Skin epidermis (tissue), 12 donors: Measurements from ENCODE around the gene CAPN10.
"Not testable (repeated sequence)": the region's sequence is repeated elsewhere in the genome, so short reads cannot be mapped to it uniquely, and the experiment has no call there.

Source experiments
- H3K27ac ChIP-seq, 21 experiments: fragments of 200-600 bp; sonication (generic) in 11 of 21; one replicate each; pipeline ENCODE4 v1.5.0; 2020; ENCODE audit warnings: mild to moderate bottlenecking in 3 of 21, inconsistent platforms in 2 of 21, moderate library complexity in 2 of 21
- H3K4me3 ChIP-seq, 7 experiments: fragments of 200-600 bp; sonication (generic) in 2 of 7; one replicate each; pipeline ENCODE4 v1.5.0; 2020; ENCODE audit warnings: inconsistent platforms in 2 of 7, mild to moderate bottlenecking in 2 of 7, moderate library complexity in 1 of 7

The CAPN10 gene, protein sequence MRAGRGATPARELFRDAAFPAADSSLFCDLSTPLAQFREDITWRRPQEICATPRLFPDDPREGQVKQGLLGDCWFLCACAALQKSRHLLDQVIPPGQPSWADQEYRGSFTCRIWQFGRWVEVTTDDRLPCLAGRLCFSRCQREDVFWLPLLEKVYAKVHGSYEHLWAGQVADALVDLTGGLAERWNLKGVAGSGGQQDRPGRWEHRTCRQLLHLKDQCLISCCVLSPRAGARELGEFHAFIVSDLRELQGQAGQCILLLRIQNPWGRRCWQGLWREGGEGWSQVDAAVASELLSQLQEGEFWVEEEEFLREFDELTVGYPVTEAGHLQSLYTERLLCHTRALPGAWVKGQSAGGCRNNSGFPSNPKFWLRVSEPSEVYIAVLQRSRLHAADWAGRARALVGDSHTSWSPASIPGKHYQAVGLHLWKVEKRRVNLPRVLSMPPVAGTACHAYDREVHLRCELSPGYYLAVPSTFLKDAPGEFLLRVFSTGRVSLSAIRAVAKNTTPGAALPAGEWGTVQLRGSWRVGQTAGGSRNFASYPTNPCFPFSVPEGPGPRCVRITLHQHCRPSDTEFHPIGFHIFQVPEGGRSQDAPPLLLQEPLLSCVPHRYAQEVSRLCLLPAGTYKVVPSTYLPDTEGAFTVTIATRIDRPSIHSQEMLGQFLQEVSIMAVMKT

DNA sequence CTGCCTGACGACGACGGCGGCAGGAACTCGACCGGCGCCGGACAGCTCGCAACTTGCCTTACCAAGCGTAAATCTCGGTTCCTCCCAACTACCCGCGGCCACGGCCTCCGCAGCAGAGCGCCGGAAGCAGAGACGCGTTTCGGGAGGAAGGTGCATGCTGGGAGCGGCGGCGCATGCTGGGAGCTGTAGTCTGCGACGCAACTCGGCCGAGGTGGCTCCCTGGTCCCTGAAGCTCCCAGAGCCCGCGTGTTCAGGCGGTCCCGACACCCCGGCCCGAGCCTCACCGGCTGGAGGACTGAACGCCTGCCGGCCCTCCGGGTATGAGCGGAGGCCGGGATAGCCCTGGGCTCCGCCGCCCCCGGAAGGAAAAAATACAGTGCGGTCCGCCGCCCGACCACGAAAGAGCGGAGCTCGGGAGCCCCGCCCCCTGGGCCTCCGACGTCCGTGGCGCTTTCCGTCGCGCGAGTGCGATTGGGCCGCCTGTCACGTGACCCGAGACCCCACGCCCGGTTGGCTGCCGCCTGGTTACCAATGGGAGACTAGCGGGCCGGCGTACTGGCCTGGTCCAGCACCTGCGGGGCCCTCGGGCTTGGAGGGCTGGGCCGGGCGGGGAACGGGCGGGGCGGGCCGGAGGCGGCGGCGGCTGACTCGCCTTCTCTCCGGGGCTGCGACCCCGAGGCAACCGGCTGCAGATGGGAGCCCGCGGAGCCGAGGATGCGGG lies at the start of gene CAPN10:
Gene CAPN10, plus strand, starts transcription at position 537 of the 721 bp plus-strand sequence. Its CDS starts 178 bp downstream, at position 715.
- peak within 1 kb of the TSS; percentile 73 to 99 (median 93) for H3K27ac ChIP-seq
- peak within 1 kb of the TSS; percentile 73 to 99 (median 86) for H3K4me3 ChIP-seq

DNA sequence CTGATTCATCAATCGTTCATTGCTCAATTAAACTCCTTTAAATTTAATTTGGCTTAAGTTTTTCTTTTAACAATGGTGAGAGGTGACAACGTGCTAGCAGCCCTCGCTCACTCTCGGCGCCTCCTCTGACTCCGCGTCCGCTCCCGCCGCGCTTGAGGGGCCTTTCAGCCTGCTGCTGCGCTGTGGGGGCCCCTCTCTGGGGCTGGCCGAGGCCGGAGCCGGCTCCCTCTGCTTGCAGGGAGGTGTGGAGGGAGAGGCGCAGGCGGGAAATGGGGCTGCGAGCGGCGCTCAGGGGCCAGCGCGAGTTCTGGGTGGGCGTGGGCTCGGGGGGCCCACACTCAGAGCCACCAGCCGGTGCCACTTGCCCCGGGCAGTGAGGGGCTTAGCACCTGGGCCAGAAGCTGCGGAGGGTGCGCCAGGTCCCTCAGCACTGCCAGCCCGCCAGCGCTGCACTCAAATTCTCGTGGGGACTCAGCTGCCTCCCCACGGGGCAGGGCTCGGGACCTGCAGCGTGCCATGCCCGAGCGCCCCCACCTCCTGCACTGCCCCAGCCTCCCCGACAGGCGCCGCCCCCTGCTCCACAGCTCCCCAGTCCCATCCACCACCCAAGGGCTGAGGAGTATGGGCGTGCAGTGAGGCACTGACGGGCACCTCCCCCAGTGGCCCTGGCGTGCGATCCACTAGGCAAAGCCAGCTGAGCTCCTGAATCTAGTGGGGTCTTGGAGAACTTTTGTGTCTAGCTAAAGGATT lies 48.3 kb upstream of the CAPN10 start:
- Histone ChIP-seq H3K27ac (no peak overlapping the region), H3K4me3 (no peak overlapping the region)

DNA sequence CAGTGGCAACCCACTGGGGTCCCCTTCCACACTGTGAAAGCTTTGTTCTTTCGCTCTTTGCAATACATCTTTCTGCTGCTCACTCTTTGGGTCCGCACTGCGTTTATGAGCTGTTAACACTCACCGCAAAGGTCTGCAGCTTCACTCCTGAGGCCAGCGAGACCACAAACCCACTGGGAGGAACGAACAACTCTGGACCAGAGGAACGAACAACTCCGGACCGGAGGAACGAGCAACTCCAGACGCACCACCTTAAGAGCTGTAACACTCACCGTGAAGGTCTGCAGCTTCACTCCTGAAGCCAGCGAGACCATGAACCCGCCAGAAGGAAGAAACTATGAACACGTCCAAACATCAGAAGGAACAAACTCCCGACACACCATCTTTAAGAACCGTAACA lies 47.4 kb upstream of the CAPN10 start:
- not testable (repeated sequence) for H3K4me3 ChIP-seq, H3K27ac ChIP-seq

DNA sequence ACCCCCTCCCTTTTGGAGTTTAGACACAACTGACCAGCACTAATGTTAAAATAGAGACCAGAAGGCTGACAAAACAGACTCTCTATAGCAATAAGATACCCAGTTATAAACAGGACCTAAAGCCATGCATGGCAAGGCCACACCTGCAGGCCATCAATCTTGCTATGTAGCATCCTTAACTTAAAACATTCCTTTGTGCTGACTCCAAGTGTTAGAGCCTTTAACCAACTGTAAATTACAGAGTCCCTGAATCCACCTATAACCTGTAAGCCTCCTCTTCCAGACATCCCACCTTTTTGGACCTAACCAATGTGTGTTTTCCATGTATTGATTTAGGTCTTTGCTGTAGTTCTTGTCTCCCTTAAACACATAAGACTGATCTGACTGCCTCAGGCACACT lies 46.6 kb upstream of the CAPN10 start:
- no peak overlapping the region for H3K27ac ChIP-seq
- no peak overlapping the region for H3K4me3 ChIP-seq

DNA sequence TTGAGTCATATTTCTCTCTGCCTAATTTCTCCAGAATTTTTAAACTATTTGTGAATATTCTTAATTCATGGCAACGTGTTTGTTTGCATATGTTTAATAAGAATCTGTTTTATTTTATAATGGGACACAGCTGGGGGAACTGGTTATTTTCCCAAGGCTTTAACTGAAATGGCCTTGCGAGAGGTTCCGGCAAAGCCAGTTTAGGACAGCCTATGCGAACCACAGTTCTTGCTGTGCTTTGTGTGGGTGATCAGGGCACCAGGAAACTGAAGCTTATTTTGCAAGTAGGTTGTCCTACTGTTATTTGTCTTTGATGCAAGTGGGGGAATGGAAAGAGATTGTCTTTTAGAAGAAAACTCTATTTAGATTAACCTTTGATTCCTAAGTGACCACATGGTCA lies 35.2 kb upstream of the CAPN10 start:
- Histone ChIP-seq H3K27ac (no peak overlapping the region), H3K4me3 (no peak overlapping the region)

DNA sequence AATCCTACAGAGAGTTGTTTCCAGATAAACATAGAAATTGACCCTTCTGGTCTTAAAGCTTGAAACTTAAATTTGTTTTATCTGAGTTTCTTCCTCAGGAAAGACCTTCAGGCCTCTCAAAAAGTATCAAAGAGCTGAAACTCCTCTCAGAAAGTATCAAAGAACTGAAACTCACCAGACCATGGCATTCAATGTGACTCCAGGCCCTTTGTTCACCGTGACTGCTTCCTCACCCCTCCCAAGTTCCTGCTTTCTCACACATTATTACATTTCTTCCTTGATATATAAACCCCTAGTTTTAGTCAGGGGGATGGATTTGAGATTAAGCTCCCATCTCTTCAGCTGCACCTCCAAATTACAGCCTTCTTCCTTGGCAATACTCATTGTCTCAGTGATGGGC lies 34.7 kb upstream of the CAPN10 start:
- Histone ChIP-seq H3K27ac (no peak overlapping the region), H3K4me3 (no peak overlapping the region)

DNA sequence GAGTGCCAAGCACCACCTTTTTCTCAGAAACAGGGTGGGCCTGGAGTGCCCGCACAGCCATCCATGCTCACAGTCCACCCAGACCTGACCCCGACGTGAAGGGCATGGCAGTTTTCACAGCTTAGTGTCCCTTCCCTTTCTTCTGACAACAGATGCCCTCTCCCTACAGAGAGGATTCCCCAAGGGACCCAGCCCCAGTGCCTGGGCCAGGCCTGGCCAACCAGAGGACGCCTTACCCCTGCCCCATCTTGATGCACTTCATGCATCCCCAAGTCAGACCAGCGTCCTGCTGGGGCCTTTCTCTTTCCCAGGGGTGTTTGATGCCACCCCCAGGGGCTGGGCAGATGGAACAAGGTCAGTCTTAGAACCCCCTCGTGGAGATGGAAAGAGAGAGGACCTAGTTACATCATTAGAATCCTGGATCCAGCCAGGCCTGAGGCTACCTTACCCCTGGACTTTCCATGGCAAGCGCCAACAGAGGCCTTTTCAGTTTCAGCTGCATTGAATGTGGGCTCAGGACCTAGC lies 32.5 kb upstream of the CAPN10 start:
- peak overlapping the region in 1 of 21 experiments; percentile 10 for H3K27ac ChIP-seq
- no peak overlapping the region for H3K4me3 ChIP-seq

DNA sequence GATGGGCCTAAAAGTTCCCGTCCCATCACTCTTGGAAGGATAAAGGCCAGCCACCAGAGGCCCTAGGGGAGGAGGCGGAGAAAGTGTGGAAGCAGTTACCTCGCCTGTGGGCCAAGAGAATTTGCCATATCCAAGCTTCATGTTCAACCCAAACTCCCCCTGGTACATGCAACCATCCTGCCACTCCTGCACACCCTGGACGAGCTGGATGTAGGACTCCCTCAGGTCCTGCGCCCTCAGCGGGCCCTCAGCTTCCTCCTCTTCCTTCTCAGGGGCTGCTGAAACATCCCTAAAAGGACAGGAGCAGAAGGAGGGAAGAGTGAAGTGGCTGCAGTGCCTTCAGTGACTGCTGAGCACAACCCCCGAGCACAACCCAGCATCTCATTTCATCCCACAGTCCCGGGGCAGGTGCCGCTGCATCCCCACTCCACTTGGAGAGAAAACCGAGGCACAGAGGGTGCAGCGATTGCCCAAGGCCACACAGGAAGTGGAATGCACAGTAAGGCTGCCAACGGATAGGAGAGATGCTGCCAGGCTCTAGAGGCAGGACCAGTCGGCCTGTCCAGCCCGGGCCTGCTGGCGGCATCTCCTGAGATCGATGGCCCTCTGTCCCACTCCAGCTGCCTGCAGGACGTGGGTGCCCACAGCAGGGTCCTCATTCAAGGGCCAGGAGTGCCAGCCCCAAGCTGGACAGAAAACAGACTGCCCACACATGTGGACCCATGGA lies 31.6 kb upstream of the CAPN10 start:
- Histone ChIP-seq H3K4me3 (no peak overlapping the region), H3K27ac (no peak overlapping the region)

DNA sequence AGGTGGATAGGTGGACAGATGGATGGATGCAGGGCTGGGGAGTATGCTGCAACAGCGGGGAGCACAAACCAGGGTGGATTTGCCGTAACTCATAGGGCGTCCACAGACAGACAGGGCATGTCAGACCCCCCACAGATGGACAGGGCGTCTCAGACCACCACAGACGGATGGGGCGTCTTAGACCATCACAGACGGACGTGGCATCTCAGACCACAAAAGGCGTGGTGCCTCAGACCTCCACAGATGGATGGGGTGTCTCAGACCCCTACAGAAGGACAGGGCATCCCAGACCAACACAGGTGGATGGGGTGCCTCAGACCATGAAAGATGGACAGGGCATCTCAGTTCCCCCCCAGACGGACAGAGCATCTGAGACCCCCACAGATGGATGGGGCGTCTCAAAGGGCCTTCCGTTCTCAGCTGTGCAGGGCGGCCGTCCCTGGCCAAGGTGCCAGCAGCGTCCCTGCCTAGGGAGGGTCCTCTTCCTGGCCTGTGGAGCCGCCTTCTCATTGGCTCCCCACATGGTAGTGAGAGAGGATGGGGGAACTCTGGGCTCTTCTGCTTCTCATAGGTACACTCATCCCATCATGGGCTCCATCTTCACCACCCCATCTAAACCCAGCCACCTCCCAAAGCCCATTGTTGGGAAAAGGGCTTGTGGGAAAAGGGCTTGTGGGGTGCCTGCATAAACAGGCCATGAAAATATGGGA lies 30.8 kb upstream of the CAPN10 start:
- no peak overlapping the region for H3K27ac ChIP-seq
- no peak overlapping the region for H3K4me3 ChIP-seq

DNA sequence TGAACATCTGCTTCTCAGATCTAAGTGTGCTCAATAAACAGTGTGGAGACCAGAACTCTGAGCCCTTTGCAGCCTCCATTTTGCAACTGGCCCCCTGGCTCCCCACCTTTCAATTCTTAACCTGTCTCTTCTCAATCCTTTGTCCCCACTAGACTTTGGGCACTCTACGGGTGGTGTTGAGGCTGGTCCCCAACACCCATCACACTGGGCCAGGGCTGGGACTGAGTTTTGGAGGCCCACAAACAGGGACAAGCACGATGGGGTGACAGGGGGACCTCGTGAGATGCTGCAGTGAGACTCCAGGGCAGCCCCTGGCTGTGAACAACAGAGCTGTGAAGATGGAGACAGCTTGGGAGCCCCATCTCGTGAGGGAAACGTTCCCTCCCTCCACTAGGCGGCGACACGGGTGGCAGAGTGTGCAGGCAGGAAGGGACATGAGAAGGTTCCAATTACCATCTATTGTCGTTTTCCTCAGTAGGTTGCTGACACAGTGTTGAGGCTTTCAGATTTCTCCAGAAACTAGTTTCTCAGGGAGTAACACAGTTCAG lies 29.9 kb upstream of the CAPN10 start:
- no peak overlapping the region for H3K27ac ChIP-seq
- H3K4me3 ChIP-seq = peak overlapping the region in 4 of 7 experiments; percentile 34 to 61 (median 52)

DNA sequence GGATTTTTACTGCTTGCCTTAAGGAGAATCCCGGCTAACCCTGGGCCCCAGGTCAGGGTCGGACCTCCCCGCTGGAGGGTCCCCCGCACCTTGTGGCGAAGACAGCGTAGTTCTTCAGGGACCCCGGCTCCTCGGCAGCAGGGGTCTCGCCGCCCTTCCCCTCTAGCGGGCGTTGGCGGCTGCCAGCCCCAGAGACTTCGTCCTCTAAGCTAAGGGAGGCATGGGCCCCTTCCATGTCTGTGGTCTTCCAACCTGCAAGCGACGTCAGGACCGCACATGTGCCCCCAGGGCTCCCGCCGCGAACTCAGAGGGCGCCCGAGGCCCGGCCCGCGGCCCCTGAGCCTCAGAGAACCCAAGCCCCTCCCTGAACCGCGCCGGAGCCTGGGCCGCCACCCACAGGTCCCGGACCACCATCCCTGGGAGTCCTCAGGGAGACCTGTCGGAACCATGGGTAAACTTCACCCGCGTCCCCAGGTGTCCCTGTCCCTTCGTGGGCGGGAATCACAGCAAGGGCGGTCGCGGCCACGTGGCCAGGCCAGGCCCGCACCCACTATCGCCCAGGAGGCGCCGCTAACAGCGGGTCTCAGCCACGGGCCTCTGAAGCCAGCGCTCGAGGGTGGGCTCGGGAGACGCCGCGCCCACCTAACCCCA lies 29.3 kb upstream of the CAPN10 start:
- Histone ChIP-seq H3K4me3 (peak overlapping the region; percentile 34 to 61 (median 48)), H3K27ac (peak overlapping the region in 6 of 21 experiments; percentile 2 to 70 (median 48))

DNA sequence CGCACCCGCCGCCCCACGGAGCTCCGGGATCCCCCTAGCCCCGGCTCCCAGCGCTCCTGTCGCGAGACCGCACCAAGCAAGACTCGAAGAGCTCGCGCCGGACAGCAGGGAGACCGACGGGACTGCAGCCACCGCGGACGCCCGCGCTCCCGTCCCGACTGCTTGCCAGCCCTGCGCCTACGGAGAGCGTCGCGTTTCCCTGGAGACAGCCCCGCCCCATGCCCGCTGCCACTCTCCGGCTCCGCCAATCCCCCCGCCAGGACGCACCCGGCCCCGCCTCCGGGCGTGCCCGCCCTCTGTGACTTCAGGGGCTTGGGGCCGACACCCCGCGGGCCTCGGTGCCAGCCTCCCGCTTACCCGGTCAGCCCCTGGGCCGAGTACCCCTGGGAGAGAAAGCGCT lies 28.7 kb upstream of the CAPN10 start, which contains the start of gene ANKMY1:
Gene ANKMY1, minus strand, starts transcription at position 181 of the 400 bp plus-strand sequence. CDS start 653 bp downstream, outside the sequence.
- peak within 1 kb of the TSS in 6 of 21 experiments; percentile 2 to 70 (median 48) for H3K27ac ChIP-seq
- peak within 1 kb of the TSS; percentile 34 to 61 (median 48) for H3K4me3 ChIP-seq

DNA sequence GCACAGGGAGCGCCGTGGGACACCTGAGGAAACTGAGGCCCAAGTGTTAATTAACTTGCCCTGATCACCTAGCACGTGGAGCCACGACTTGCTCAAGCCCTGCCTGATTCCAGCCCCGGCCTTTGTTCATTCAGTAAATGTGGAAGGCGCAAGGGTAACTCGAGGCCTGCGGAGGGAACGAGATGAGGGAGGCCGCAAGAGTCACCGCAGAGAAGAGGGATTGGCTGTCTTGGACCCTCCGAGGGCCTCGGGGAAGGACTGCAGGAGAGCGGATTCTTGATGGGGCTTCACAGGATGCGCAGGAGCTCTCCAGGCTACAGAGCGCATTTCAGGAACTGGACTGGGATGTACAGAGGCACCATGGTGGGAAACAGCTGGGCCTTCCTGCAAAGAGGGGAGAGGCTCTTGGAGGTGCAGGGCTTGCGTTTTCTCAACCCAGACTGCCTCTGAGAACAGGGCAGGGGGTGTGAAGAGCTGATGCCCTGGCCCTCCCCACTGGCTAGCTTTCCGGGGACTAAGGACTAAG lies 28.2 kb upstream of the CAPN10 start:
- Histone ChIP-seq H3K27ac (no peak overlapping the region), H3K4me3 (peak overlapping the region in 5 of 7 experiments; percentile 34 to 61 (median 49))

DNA sequence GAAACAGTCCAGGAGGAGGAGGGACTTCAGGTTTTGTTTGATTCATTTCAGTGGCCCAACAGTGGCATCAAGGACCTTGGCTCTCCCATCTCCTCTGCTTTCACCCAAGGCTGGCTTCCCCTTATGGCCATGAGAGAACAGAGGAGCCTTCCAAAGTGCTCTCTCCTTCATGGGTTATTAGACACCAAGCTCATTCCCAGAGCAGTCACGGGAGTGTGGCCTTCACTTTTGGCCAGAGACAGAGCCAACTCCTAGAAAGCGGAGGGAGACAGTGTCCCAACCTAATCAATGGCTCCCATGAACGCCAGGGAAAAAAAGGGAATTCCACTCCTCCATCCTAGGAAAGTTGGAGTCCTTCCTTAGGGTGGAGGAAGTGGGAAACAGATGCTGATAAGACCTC lies 27.2 kb upstream of the CAPN10 start:
- H3K27ac ChIP-seq = no peak overlapping the region

DNA sequence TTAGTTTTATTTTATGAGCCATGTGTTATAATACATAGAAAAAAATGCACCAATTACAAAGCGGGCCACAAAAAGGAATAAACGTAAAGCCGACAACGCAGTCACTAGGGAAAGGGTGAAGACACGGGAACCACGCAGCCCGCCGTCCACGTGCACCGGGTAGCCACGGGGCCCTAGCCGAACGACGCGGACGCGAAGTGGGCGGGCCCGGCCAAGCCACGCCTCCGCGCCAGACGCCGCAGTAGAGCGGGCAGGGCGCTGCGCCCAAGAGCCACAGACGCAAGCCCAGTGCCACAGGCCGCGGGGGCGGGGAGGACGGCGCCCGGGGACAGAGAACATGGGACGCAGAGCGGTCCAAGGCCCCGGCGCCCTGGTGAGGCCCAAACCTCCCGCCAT lies 26.5 kb upstream of the CAPN10 start, which contains the start of gene DUSP28:
Gene DUSP28, plus strand, starts transcription at position 274 of the 396 bp plus-strand sequence. CDS start 328 bp downstream, outside the sequence.
- H3K4me3 ChIP-seq = peak within 1 kb of the TSS; percentile 58 to 92 (median 85)
- peak within 1 kb of the TSS; percentile 93 to 100 (median 99) for H3K27ac ChIP-seq

More for the DNA sequence above, 27.2 kb upstream of the CAPN10 start:
- H3K4me3 ChIP-seq = no peak overlapping the region

DNA sequence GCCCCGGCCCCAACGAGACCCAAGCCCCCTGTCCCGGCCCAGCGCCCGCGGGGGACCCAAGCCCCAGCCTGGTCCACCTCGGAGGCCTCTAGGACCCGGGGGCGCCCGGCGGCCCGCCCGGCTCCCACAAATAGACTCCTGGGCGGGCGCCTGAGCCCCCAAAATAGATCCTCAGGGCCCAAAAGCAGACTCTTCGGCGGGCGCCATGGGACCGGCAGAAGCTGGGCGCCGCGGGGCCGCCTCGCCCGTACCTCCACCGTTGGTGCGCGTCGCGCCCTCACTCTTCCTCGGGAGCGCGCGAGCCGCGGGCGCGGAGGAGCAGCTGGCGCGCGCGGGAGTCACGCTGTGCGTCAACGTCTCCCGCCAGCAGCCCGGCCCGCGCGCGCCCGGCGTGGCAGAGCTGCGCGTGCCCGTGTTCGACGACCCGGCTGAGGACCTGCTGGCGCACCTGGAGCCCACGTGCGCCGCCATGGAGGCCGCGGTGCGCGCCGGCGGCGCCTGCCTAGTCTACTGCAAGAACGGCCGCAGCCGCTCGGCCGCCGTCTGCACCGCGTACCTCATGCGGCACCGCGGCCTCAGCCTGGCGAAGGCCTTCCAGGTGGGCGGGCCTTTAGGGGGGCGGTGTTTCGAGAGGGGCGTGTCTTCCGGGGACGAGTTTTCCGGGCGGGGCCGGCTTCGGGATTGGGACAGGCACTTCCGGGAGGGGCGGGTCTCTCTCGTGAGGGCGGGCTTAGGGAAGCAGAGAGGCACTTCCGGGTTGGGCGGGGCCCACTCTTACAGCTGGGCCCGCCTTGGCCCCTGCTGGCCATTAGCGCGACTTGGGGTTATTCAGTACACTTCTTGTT lies 25.8 kb upstream of the CAPN10 start:
- H3K4me3 ChIP-seq = peak overlapping the region; percentile 58 to 92 (median 85)
- peak overlapping the region; percentile 93 to 100 (median 99) for H3K27ac ChIP-seq
